Measurements from ENCODE around the gene LDLRAD3. TPM values are rescaled to one million over a fixed set of nuclear protein-coding genes. Genes with fewer than 3 reads are reported as not detected.

The LDLRAD3 gene
- total RNA-seq, 2 experiments from 2014 or later: not detected

DNA sequence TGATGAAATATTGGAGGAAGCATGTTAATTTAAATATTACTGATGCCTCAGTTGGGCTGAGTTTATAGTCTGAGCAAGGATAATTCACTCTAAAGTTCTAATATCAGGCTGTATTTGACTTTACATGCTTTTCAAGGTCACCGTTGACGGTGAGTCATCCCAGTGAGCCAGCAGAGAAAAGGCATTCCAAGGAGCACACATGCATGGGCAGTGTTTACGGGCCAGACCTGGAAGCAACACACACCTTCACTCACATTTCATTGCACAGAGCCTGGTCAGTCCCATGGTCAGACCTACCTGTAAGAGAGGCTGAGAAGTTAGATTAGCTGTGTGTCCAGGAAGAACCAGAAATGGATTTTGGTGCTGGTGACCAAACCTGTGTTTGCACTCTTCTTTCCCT is 291.9 kb downstream of the LDLRAD3 start:
- no TSS peak for BruUV-seq (replicated peaks)
- no peak overlapping the region for H2AFZ ChIP-seq (ENCODE audit: low read length)
- no peaks in the 10 kb centered on the region for H3K4me1 ChIP-seq (ENCODE audit: insufficient read depth, low read length, poor library complexity, severe bottlenecking)
- CTCF ChIA-PET (ENCODE audit: unreplicated experiment): no interaction called here
- TF ChIP-seq, protein P1, sequence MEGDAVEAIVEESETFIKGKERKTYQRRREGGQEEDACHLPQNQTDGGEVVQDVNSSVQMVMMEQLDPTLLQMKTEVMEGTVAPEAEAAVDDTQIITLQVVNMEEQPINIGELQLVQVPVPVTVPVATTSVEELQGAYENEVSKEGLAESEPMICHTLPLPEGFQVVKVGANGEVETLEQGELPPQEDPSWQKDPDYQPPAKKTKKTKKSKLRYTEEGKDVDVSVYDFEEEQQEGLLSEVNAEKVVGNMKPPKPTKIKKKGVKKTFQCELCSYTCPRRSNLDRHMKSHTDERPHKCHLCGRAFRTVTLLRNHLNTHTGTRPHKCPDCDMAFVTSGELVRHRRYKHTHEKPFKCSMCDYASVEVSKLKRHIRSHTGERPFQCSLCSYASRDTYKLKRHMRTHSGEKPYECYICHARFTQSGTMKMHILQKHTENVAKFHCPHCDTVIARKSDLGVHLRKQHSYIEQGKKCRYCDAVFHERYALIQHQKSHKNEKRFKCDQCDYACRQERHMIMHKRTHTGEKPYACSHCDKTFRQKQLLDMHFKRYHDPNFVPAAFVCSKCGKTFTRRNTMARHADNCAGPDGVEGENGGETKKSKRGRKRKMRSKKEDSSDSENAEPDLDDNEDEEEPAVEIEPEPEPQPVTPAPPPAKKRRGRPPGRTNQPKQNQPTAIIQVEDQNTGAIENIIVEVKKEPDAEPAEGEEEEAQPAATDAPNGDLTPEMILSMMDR (conservative IDR thresholded peaks at IDR 0.05; ENCODE audit: low read length): no peak
- TF ChIP-seq EZH2phosphoT487 (IDR thresholded peaks at IDR 0.05; ENCODE audit: borderline replicate concordance, low read depth, low read length): no peak
- no peak overlapping the region for H3K27ac ChIP-seq (ENCODE audit: low read depth, low read length, poor library complexity, severe bottlenecking)
- no peaks in the 10 kb centered on the region for H4K20me1 ChIP-seq (ENCODE audit: insufficient read depth, low read length)
- H3K4me2 ChIP-seq (ENCODE audit: low read length): no peak overlapping the region
- H3K4me3 ChIP-seq (ENCODE audit: low read depth, low read length, poor library complexity, severe bottlenecking): no peak overlapping the region
- no peak for DNase-seq (ENCODE audit: low spot score)
- H3K9me3 ChIP-seq (ENCODE audit: low read length): no peaks in the 10 kb centered on the region
- H3K9me2 ChIP-seq (ENCODE audit: insufficient read depth, low read length): no peaks in the 10 kb centered on the region
- no peaks in the 10 kb centered on the region for H3K79me2 ChIP-seq (ENCODE audit: insufficient read depth, low read depth, low read length)
- intact Hi-C loops (cut with micrococcal nuclease; ENCODE audit: unreplicated experiment): no loop called here
- POLR2A ChIA-PET: no interaction called here
- H3K36me3 ChIP-seq (ENCODE audit: insufficient read depth, low read length): no peaks in the 10 kb centered on the region

DNA sequence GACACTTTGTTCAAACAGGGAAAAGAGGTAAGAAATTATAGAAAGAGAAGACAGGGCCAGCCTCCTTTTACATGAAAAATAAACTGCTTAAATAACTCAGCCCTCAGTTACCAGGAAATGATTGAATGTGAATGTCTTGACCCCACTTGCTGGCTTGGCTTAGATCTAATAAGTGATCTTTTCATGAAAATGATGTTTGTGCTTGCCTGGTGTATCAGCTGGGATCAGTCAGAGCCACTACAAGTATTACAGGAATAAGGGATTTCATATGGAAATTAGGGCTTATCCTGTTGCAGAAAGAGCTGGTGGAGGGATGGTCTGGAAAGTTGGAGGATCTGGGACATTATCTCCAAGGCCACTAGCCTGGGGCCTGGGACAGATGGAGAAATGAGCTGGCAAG is 293.5 kb downstream of the LDLRAD3 start:
- no peak overlapping the region for H2AFZ ChIP-seq (ENCODE audit: low read length)
- no peak overlapping the region for H3K4me3 ChIP-seq (ENCODE audit: low read depth, low read length, poor library complexity, severe bottlenecking)
- DNase-seq (ENCODE audit: low spot score): no peak
- no peaks in the 10 kb centered on the region for H3K4me1 ChIP-seq (ENCODE audit: insufficient read depth, low read length, poor library complexity, severe bottlenecking)
- H3K79me2 ChIP-seq (ENCODE audit: insufficient read depth, low read depth, low read length): no peaks in the 10 kb centered on the region
- TF ChIP-seq EZH2phosphoT487 (IDR thresholded peaks at IDR 0.05; ENCODE audit: borderline replicate concordance, low read depth, low read length): no peak
- TF ChIP-seq, protein P1 (conservative IDR thresholded peaks at IDR 0.05; ENCODE audit: low read length): no peak
- no peaks in the 10 kb centered on the region for H3K9me3 ChIP-seq (ENCODE audit: low read length)
- H3K4me2 ChIP-seq (ENCODE audit: low read length): no peak overlapping the region
- no peaks in the 10 kb centered on the region for H3K9me2 ChIP-seq (ENCODE audit: insufficient read depth, low read length)
- ChIA-PET POLR2A (no interaction called here), CTCF (ENCODE audit: unreplicated experiment) (no interaction called here)
- intact Hi-C loops (cut with micrococcal nuclease; ENCODE audit: unreplicated experiment): no loop called here
- no TSS peak for BruUV-seq (replicated peaks)
- H3K36me3 ChIP-seq (ENCODE audit: insufficient read depth, low read length): no peaks in the 10 kb centered on the region
- no peaks in the 10 kb centered on the region for H4K20me1 ChIP-seq (ENCODE audit: insufficient read depth, low read length)
- H3K27ac ChIP-seq (ENCODE audit: low read depth, low read length, poor library complexity, severe bottlenecking): no peak overlapping the region

GRCh38 chr11:36238036-36238631 is 294.3 kb downstream of the LDLRAD3 start:
- H3K9me2 ChIP-seq (ENCODE audit: insufficient read depth, low read length): no peaks in the 10 kb centered on the region
- no peaks in the 10 kb centered on the region for H4K20me1 ChIP-seq (ENCODE audit: insufficient read depth, low read length)
- no peak overlapping the region for H3K4me3 ChIP-seq (ENCODE audit: low read depth, low read length, poor library complexity, severe bottlenecking)
- H2AFZ ChIP-seq (ENCODE audit: low read length): no peak overlapping the region
- no peaks in the 10 kb centered on the region for H3K9me3 ChIP-seq (ENCODE audit: low read length)
- ChIA-PET CTCF (ENCODE audit: unreplicated experiment) (no interaction called here), POLR2A (no interaction called here)
- H3K4me1 ChIP-seq (ENCODE audit: insufficient read depth, low read length, poor library complexity, severe bottlenecking): no peaks in the 10 kb centered on the region
- BruUV-seq (replicated peaks): no TSS peak
- intact Hi-C loops (cut with micrococcal nuclease; ENCODE audit: unreplicated experiment): no loop called here
- H3K4me2 ChIP-seq (ENCODE audit: low read length): no peak overlapping the region
- H3K27ac ChIP-seq (ENCODE audit: low read depth, low read length, poor library complexity, severe bottlenecking): no peak overlapping the region
- no peak for TF ChIP-seq EZH2phosphoT487 (IDR thresholded peaks at IDR 0.05; ENCODE audit: borderline replicate concordance, low read depth, low read length)
- TF ChIP-seq, protein P1 (conservative IDR thresholded peaks at IDR 0.05; ENCODE audit: low read length): no peak
- no peaks in the 10 kb centered on the region for H3K36me3 ChIP-seq (ENCODE audit: insufficient read depth, low read length)
- no peak for DNase-seq (ENCODE audit: low spot score)
- no peaks in the 10 kb centered on the region for H3K79me2 ChIP-seq (ENCODE audit: insufficient read depth, low read depth, low read length)
